Hepatocyte (in vitro differentiated cells): ENCODE data around the gene GIPR. TPM values are rescaled to one million over a fixed set of nuclear protein-coding genes. Genes with fewer than 3 reads are reported as not detected.

Experiments used
- DNase-seq: peaks from one replicate; pipeline ENCODE4 v3.0.0-alpha.2; 2016; ENCODE audit warnings: low spot score
- H2AFZ ChIP-seq: fragments of 200-600 bp; sonication (generic); 2 replicates; pipeline ENCODE4 v1.6.0; 2016; ENCODE audit warnings: antibody characterized with exemption, mild to moderate bottlenecking
- H3K27ac ChIP-seq: fragments of 200-600 bp; sonication (generic); 2 replicates; pipeline ENCODE4 v1.5.1; 2016; ENCODE audit warnings: mild to moderate bottlenecking
- H3K27me3 ChIP-seq: fragments of 200-600 bp; sonication (generic); 2 replicates; pipeline ENCODE4 v1.6.1; 2016
- H3K36me3 ChIP-seq: fragments of 200-600 bp; sonication (generic); replicated peaks from 2 replicates; pipeline ENCODE4 v1.5.1; 2016; ENCODE audit warnings: low read depth; ENCODE audit not compliant: insufficient read depth
- H3K4me1 ChIP-seq: fragments of 200-600 bp; sonication (generic); 2 replicates; pipeline ENCODE4 v1.5.1; 2016; ENCODE audit warnings: mild to moderate bottlenecking, moderate library complexity; ENCODE audit not compliant: insufficient read depth
- H3K4me2 ChIP-seq: fragments of 200-600 bp; sonication (generic); 2 replicates; pipeline ENCODE4 v1.6.0; 2016
- H3K4me3 ChIP-seq: fragments of 200-600 bp; sonication (generic); 2 replicates; pipeline ENCODE4 v1.5.1; 2016; ENCODE audit warnings: mild to moderate bottlenecking
- H3K79me2 ChIP-seq: fragments of 200-600 bp; sonication (generic); 2 replicates; pipeline ENCODE4 v1.6.0; 2017; ENCODE audit warnings: mild to moderate bottlenecking
- H3K9me2 ChIP-seq: fragments of 200-600 bp; sonication (generic); replicated peaks from 2 replicates; pipeline ENCODE4 v1.6.0; 2017; ENCODE audit warnings: mild to moderate bottlenecking; ENCODE audit not compliant: insufficient read depth
- H3K9me3 ChIP-seq: fragments of 200-600 bp; sonication (generic); 2 replicates; pipeline ENCODE4 v1.5.1; 2016; ENCODE audit warnings: low read depth, mild to moderate bottlenecking
- H4K20me1 ChIP-seq: fragments of 200-600 bp; sonication (generic); 2 replicates; pipeline ENCODE4 v1.6.0; 2016; ENCODE audit warnings: mild to moderate bottlenecking; ENCODE audit not compliant: insufficient read depth, poor library complexity, severe bottlenecking
- CTCF ChIP-seq: fragments of 200-600 bp; sonication (generic); IDR thresholded peaks from 2 replicates; pipeline ENCODE4 v1.5.1; 2016; ENCODE audit warnings: antibody characterized with exemption, mild to moderate bottlenecking; ENCODE audit not compliant: poor library complexity
- EZH2 ChIP-seq: fragments of 200-600 bp; sonication (generic); IDR thresholded peaks from 2 replicates; pipeline ENCODE4 v1.6.1; 2016; ENCODE audit warnings: antibody characterized with exemption, mild to moderate bottlenecking, borderline replicate concordance
- EZH2phosphoT487 ChIP-seq: fragments of 200-600 bp; sonication (generic); IDR thresholded peaks from one replicate; pipeline ENCODE4 v1.6.1; 2018; ENCODE audit warnings: antibody characterized with exemption, mild to moderate bottlenecking, low read depth, moderate library complexity; ENCODE audit not compliant: unreplicated experiment, severe bottlenecking
- WGBS: methylation state at CpG from one replicate; pipeline ENCODE4 v1.1.6; 2016; ENCODE audit warnings: low lambda C conversion rate; ENCODE audit errors: missing lambda C conversion rate; 5-methylcytosine and 5-hydroxymethylcytosine counted together
- polyA plus RNA-seq: library from polyadenylated mRNA; unstranded; fragments of >200 nt; fragmentation: Nextera tagmentation; extraction: Ambion mirVana; gene quantifications from 2 replicates; pipeline ENCODE4 v1.2.1, GENCODE V29; 2016
- total RNA-seq: library from RNA; depleted of rRNA; stranded (reverse); fragments of >200 nt; gene quantifications from 2 replicates; pipeline ENCODE4 v1.2.3, GENCODE V29; 2014

GIPR gene
- total and polyA plus RNA-seq, 2 experiments from 2014 or later: 2.7 to 5.6 TPM

- no peak for TF ChIP-seq EZH2
- TF ChIP-seq EZH2phosphoT487: no peak
- no peak for TF ChIP-seq CTCF
- DNase-seq: peak; percentile 91
- Histone ChIP-seq H3K4me3 (peak overlapping the region; percentile 2), H3K27ac (peak overlapping the region; percentile 40), H3K4me2 (peak overlapping the region; percentile 78), H2AFZ (peak overlapping the region; percentile 31), H4K20me1 (no peaks in the 10 kb centered on the region), H3K27me3 (no peaks in the 10 kb centered on the region), H3K9me3 (no peaks in the 10 kb centered on the region), H3K4me1 (peaks cover 16% of the 10 kb centered on the region), H3K9me2 (no peaks in the 10 kb centered on the region), H3K36me3 (no peaks in the 10 kb centered on the region), H3K79me2 (peaks cover under 1% of the 10 kb centered on the region)
- 4% methylated on average over 40 of the region's 40 CpGs for WGBS
Observed at GRCh38 chr19:45641274-45642105, 26.5 kb upstream of the GIPR start.

DNA sequence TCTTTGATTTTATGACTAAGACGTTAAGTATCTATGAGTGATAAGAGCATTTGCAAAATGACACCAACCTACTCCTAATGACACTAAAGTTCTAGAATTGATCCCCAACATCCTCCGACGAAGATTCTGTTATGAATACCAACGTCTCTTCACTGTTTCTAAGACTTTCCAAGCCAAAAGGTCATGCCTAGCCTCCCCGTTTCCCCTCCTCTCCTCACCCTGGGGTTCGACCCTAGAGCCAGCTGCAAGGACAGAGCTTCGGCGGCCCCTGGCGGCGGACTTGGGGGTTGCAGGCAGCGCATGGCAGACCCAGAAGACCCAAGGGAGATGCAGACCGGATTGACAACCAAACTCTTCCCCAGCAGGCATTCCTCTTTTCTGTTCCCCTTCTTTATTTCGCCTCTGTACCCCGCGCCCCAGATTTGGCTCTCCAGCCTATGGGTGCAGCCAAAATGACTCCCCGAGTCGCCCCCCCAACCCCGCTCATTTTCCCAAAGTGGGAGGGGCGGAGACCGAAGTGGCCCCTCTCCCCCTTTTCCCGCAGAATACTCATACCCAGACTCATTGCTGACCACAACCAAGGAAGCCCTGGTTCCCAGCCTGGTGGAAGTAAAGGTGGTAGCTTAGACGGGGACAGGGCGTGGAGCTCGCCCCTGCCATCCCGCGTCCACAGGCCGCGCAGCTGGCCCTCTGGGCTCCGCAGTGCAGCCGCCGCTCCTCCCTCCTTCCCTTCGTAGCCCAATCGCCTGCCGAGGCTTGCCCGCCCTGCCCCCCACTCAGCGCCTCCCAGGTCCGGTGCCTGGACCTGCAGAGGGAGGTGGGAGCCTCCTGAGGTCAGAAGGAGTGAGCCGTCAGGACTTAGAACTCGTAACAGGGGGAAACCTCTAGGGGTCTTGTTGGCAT is 24.7 kb upstream of the GIPR start:
- Histone ChIP-seq H3K4me3 (no peak overlapping the region), H3K27ac (no peak overlapping the region)

More for the DNA sequence above, 24.7 kb upstream of the GIPR start:
- no peaks in the 10 kb centered on the region for H3K36me3 ChIP-seq
- H3K9me2 ChIP-seq: no peaks in the 10 kb centered on the region
- H3K4me1 ChIP-seq: peaks cover 13% of the 10 kb centered on the region
- no peaks in the 10 kb centered on the region for H3K9me3 ChIP-seq
- peak overlapping the region; percentile 78 for H3K4me2 ChIP-seq
- peak; percentile 89 for DNase-seq
- no peak for TF ChIP-seq EZH2
- TF ChIP-seq CTCF: peak; percentile 97
- no peak for TF ChIP-seq EZH2phosphoT487
- 2% methylated on average over 33 of the region's 39 CpGs for WGBS
- H2AFZ ChIP-seq: no peak overlapping the region
- H4K20me1 ChIP-seq: no peaks in the 10 kb centered on the region
- H3K79me2 ChIP-seq: no peaks in the 10 kb centered on the region
- no peaks in the 10 kb centered on the region for H3K27me3 ChIP-seq
